RWPE2 (cell line): ENCODE data around the gene REG4.

Experiments
- ATAC-seq: fragments of 200-7000 bp; cut with Tn5 transposase; 3 replicates; pipeline ENCODE4 v1.9.1; 2021; ENCODE audit warnings: low read depth
- DNase-seq: peaks from one replicate; pipeline ENCODE4 v3.0.0-alpha.2; 2020; ENCODE audit warnings: low spot score
- H3K27ac ChIP-seq: fragments of 450-650 bp; 2 replicates; pipeline ENCODE4 v1.5.1; 2017; ENCODE audit warnings: mild to moderate bottlenecking; ENCODE audit not compliant: poor library complexity, severe bottlenecking
- H3K27me3 ChIP-seq: fragments of 250-450 bp; sonication (Bioruptor Pico); 2 replicates; pipeline ENCODE4 v1.5.1; 2021; ENCODE audit warnings: mild to moderate bottlenecking, moderate library complexity; ENCODE audit not compliant: insufficient read depth, poor library complexity, severe bottlenecking
- H3K36me3 ChIP-seq: fragments of 250-450 bp; sonication (Bioruptor Pico); 2 replicates; pipeline ENCODE4 v1.5.1; 2020; ENCODE audit warnings: low read depth, mild to moderate bottlenecking, moderate library complexity
- H3K4me1 ChIP-seq: fragments of 250-450 bp; sonication (Bioruptor Pico); 2 replicates; pipeline ENCODE4 v1.5.1; 2021; ENCODE audit warnings: mild to moderate bottlenecking, moderate library complexity; ENCODE audit not compliant: insufficient read depth, poor library complexity, severe bottlenecking
- H3K4me3 ChIP-seq: fragments of 250-450 bp; sonication (Bioruptor Pico); 2 replicates; pipeline ENCODE4 v1.5.1; 2021; ENCODE audit warnings: mild to moderate bottlenecking, moderate library complexity; ENCODE audit not compliant: severe bottlenecking
- H3K9me3 ChIP-seq: fragments of 250-450 bp; sonication (Bioruptor Pico); 2 replicates; pipeline ENCODE4 v1.5.1; 2021; ENCODE audit warnings: mild to moderate bottlenecking, moderate library complexity; ENCODE audit not compliant: severe bottlenecking
- CTCF ChIP-seq: fragments of 450-650 bp; IDR thresholded peaks from one replicate; pipeline ENCODE4 v1.5.1; 2017; ENCODE audit warnings: mild to moderate bottlenecking, moderate library complexity; ENCODE audit not compliant: poor library complexity, severe bottlenecking

REG4 gene

DNA sequence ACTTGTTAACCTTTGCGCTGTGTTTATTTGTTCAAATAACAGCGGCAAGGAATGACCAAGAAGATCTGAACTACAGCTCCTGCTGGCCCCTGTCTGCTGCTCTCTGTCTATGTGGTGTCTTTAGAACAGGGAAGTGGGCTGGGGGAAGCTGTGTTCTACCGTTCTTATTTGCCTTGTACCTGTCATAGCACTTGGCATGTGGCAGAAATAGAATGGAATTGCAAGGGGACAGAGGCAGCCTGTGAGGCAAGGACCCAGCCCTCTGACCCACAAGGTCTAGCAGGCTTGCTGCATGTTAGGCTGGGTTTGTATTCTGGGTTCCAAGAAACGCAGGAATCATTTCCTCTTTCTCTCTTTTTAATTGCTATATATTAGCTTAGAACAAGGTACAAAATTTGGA lies 63.2 kb downstream of the REG4 start:
- DNase-seq, result no peak
- no peaks in the 10 kb centered on the region for H3K27me3 ChIP-seq
- H3K4me3 ChIP-seq, result no peak overlapping the region
- no peak for TF ChIP-seq CTCF
- no peak overlapping the region for H3K27ac ChIP-seq
- H3K9me3 ChIP-seq, result no peaks in the 10 kb centered on the region
- peaks cover 17% of the 10 kb centered on the region for H3K36me3 ChIP-seq
- H3K4me1 ChIP-seq, result peaks cover 8% of the 10 kb centered on the region
- no peak for ATAC-seq

DNA sequence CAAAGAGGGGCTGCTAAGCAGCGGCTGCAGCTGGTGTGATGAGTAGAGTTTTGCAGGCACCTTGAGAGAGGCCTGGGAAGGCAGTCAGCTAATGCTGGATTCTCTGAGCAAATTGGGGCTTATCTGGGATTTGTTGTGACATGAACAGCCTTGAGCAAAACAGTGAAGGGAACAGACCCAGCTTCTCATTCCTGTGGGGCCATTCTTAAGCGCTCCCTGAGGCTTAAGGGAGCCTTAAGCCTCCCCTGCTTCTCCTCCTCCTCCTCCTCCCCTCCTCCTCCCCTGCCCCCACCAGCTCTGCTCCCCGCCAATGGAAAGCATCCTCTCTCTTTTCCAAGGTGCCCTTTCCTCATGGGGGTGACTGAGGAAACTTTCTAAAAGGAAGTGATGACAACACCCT lies 63.8 kb downstream of the REG4 start:
- peak; percentile 26; the same call in 2 of the 3 replicates for ATAC-seq
- no peak for TF ChIP-seq CTCF
- peaks cover 23% of the 10 kb centered on the region for H3K36me3 ChIP-seq

GRCh38 chr1:119745034-119745433 lies 66.2 kb downstream of the REG4 start:
- Histone ChIP-seq H3K9me3 (no peaks in the 10 kb centered on the region), H3K27ac (no peak overlapping the region), H3K36me3 (peaks cover 37% of the 10 kb centered on the region), H3K27me3 (no peaks in the 10 kb centered on the region), H3K4me3 (no peak overlapping the region), H3K4me1 (peaks cover 8% of the 10 kb centered on the region)
- DNase-seq (no peak), ATAC-seq (no peak)
- no peak for TF ChIP-seq CTCF

More for the DNA sequence above, 63.8 kb downstream of the REG4 start:
- Histone ChIP-seq H3K27me3 (no peaks in the 10 kb centered on the region), H3K9me3 (no peaks in the 10 kb centered on the region), H3K27ac (no peak overlapping the region), H3K4me1 (peaks cover 8% of the 10 kb centered on the region), H3K4me3 (no peak overlapping the region)
- DNase-seq, result no peak

DNA sequence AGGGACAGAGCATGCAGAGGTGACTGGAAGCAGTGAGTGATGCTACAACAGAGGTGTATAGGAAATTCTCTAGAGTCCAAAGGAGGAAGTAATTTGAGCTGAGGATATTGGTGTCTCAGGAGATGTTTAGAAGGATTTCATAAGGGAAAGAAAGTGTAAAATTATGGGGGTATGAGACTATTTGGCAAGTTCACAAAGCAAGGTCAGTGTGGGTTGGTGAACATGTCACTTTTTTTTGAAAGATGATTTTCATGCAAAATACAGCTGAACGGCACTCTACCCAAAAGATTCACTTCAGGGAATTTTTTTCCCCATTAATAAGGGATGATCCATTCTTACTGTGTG lies 66.7 kb downstream of the REG4 start:
- DNase-seq (no peak), ATAC-seq (no peak)
- no peak for TF ChIP-seq CTCF
- H3K36me3 ChIP-seq, result peaks cover 41% of the 10 kb centered on the region
- no peak overlapping the region for H3K27ac ChIP-seq
- no peaks in the 10 kb centered on the region for H3K9me3 ChIP-seq
- no peaks in the 10 kb centered on the region for H3K27me3 ChIP-seq
- H3K4me1 ChIP-seq, result peaks cover 8% of the 10 kb centered on the region
- no peak overlapping the region for H3K4me3 ChIP-seq
